ENCODE data around the gene PRCC. TPM values are rescaled to one million over a fixed set of nuclear protein-coding genes. Genes with fewer than 3 reads are reported as not detected.

The PRCC gene
- total and polyA plus RNA-seq, 2 of the 4 experiments (the other 2 are of a cell fraction), result 10.6 to 59.6 TPM

GRCh38 chr1:156740237-156740740 lies 27.0 kb upstream of the PRCC start:
- H4K20me1 ChIP-seq (ENCODE audit: insufficient read depth, low read length), result 0 out of 2 replicates have a peak, but pooled peaks cover 4% of the 10 kb centered on the region
- ATAC-seq (ENCODE audit: low read depth), result peak; percentile 4
- peak overlapping the region; percentile 99 for H2AK9ac ChIP-seq (replicated peaks; ENCODE audit: low read depth, low read length, poor library complexity)

More at GRCh38 chr1:156740237-156740740, 27.0 kb upstream of the PRCC start:
- peaks cover 2% of the 10 kb centered on the region; the same call in 1 of the 2 replicates for H3K9me1 ChIP-seq (ENCODE audit: insufficient read depth, low read length)
- H3K4me1 ChIP-seq (ENCODE audit: control insufficient read depth, insufficient read depth, low read length), result 0 out of 2 replicates have a peak, but pooled peaks cover 2% of the 10 kb centered on the region
- H3K27me3 ChIP-seq (ENCODE audit: control insufficient read depth, insufficient read depth, low read length), result no peaks in the 10 kb centered on the region
- H3K56ac ChIP-seq (ENCODE audit: extremely low read depth, insufficient read depth, low read length), result peak overlapping the region; percentile 64
- peak overlapping the region; percentile 85 for H3K23ac ChIP-seq (ENCODE audit: low read depth, low read length)
- H3K9ac ChIP-seq (ENCODE audit: low read depth, low read length), result peak overlapping the region; percentile 77
- H3K9me3 ChIP-seq (ENCODE audit: control insufficient read depth, insufficient read depth, low read length), result no peaks in the 10 kb centered on the region
- peak overlapping the region; percentile 57 for H3K27ac ChIP-seq (ENCODE audit: insufficient read depth, low read length)
- ChIA-PET POLR2A (ENCODE audit: unreplicated experiment) (no interaction called here), CTCF (no interaction called here)
- no peak overlapping the region for H3K18ac ChIP-seq (ENCODE audit: low read depth, low read length)
- no peak overlapping the region for H2BK120ac ChIP-seq (ENCODE audit: low read depth, low read length)
- dilution Hi-C loops (cut with HindIII; ENCODE audit: low sequenced_read_pairs, unreplicated experiment), result no loop called here
- peak overlapping the region; percentile 97 for H2AFZ ChIP-seq (replicated peaks; ENCODE audit: low read length, poor library complexity)
- in situ Hi-C loops (cut with MboI; ENCODE audit: low sequenced_read_pairs), result no loop called here
- no TSS peak for BruUV-seq (replicated peaks)
- peak overlapping the region; percentile 96 for H2AK5ac ChIP-seq (ENCODE audit: low read depth, low read length)
- peak overlapping the region; percentile 78 to 86 for H4K8ac ChIP-seq (ENCODE audit: low read depth in 2 of 2, low read length in 2 of 2)
- DNase-seq, result no peak
- intact Hi-C loops (cut with micrococcal nuclease), result no loop called here
- WGBS, 2 experiments (ENCODE audit: extremely low coverage in 2 of 2, insufficient read length in 1 of 2), result no CpG with 5 or more reads among the region's 7 CpGs
- H2BK20ac ChIP-seq (ENCODE audit: low read depth, low read length), result no peak overlapping the region
- H3K14ac ChIP-seq (replicated peaks; ENCODE audit: low read depth, low read length), result peak overlapping the region; percentile 97
- peak overlapping the region; percentile 56 for H3K4me3 ChIP-seq (ENCODE audit: insufficient read depth, low read depth, low read length)
- H2BK5ac ChIP-seq (ENCODE audit: low read depth, low read length, poor library complexity, severe bottlenecking), result peak overlapping the region; percentile 49
- H4K91ac ChIP-seq (ENCODE audit: insufficient read depth, low read depth, low read length), result peak overlapping the region; percentile 74
- peak overlapping the region; percentile 54 for H4K5ac ChIP-seq (ENCODE audit: low read depth, low read length)
- H3K4ac ChIP-seq (ENCODE audit: low read depth, low read length), result peak overlapping the region; percentile 92
- H3K79me1 ChIP-seq (ENCODE audit: low read depth in 1 of 2, low read length in 2 of 2), result peaks cover 4 to 53% of the 10 kb centered on the region in 2 experiments
- H3K4me2 ChIP-seq (ENCODE audit: low read depth, low read length), result peak overlapping the region; percentile 92
- peaks cover 44% of the 10 kb centered on the region for H3K36me3 ChIP-seq (ENCODE audit: control insufficient read depth, insufficient read depth, low read length)
- TF ChIP-seq RCOR1 (IDR thresholded peaks at IDR 0.05; ENCODE audit: insufficient replicate concordance, low read length) (no peak), POLR2A (IDR thresholded peaks at IDR 0.05; ENCODE audit: low read depth, low read length) (no peak), BHLHE40 (IDR thresholded peaks at IDR 0.05; ENCODE audit: low read depth, low read length) (no peak), USF2 (IDR thresholded peaks at IDR 0.05; ENCODE audit: low read depth, low read length) (no peak), MAFK (IDR thresholded peaks at IDR 0.05; ENCODE audit: low read depth, low read length) (peak; percentile 28; the same call in 1 of the 2 replicates), MXI1 (IDR thresholded peaks at IDR 0.05; ENCODE audit: borderline replicate concordance, low read depth, low read length) (no peak)
- no peak overlapping the region for H2BK15ac ChIP-seq (ENCODE audit: low read depth, low read length)

Measured in IMR-90 (cell line).